CD4-positive, alpha-beta T cell (primary cell): Measurements from ENCODE around the gene SH3GLB2. TPM values are rescaled to one million over a fixed set of nuclear protein-coding genes. Genes with fewer than 3 reads are reported as not detected.

Experiments used
- ATAC-seq: fragments of 200-7000 bp; cut with Tn5 transposase; one replicate; pipeline ENCODE4 v1.10.0; 2022; ENCODE audit warnings: mild to moderate bottlenecking; ENCODE audit not compliant: poor library complexity
- CTCF ChIA-PET: fragments of 350-600 bp; sonication (Branson Sonifier 250); formaldehyde crosslinking; loops from one replicate; lab custom pipeline; 2021; ENCODE audit warnings: antibody characterized with exemption, inconsistent platforms; lab: Charles Lee
- POLR2A ChIA-PET: fragments of 350-600 bp; sonication (Branson Sonifier 250); formaldehyde crosslinking; loops from one replicate; lab custom pipeline; 2021; ENCODE audit warnings: antibody characterized with exemption, inconsistent platforms; lab: Charles Lee
- DNase-seq, 14 experiments: peaks; one replicate each; pipeline ENCODE4 v3.0.0-alpha.2; 2013 to 2020; ENCODE audit warnings: mixed read lengths in 2 of 14
- H3K27ac ChIP-seq, 2 donors: one replicate each; pipeline versions ENCODE4 v1.5.1 to v1.7.0; 2013; ENCODE audit warnings: low read length in 2 of 2, low read depth in 1 of 2, mild to moderate bottlenecking in 1 of 2
- H3K27me3 ChIP-seq, 2 experiments: 1 replicate in 1 of 2; 2 replicates in 1 of 2; pipeline versions ENCODE4 v1.6.1 to v1.7.0; 2013; ENCODE audit warnings: low read length in 2 of 2, control low read depth in 1 of 2, mild to moderate bottlenecking in 1 of 2, moderate library complexity in 1 of 2; ENCODE audit not compliant: insufficient read depth in 2 of 2, control insufficient read depth in 1 of 2
- H3K36me3 ChIP-seq: one replicate; pipeline ENCODE4 v1.6.1; 2013; ENCODE audit warnings: low read length, control low read depth; ENCODE audit not compliant: insufficient read depth
- H3K4me1 ChIP-seq: one replicate; pipeline ENCODE4 v1.6.1; 2013; ENCODE audit warnings: low read length, control low read depth; ENCODE audit not compliant: insufficient read depth
- H3K4me3 ChIP-seq: one replicate; pipeline ENCODE4 v1.5.1; 2013; ENCODE audit warnings: mild to moderate bottlenecking, low read length, moderate library complexity
- H3K9me3 ChIP-seq, 2 experiments: 1 replicate in 1 of 2; 2 replicates in 1 of 2; pipeline versions ENCODE4 v1.6.1 to v1.7.0; 2013; ENCODE audit warnings: low read length in 2 of 2, mild to moderate bottlenecking in 2 of 2, control low read depth in 1 of 2, moderate library complexity in 1 of 2; ENCODE audit not compliant: control insufficient read depth in 1 of 2, insufficient read depth in 1 of 2
- H3K27ac Mint-ChIP-seq: one replicate; pipeline ENCODE4 v1.8.0; 2020; ENCODE audit warnings: mixed read lengths
- H3K27me3 Mint-ChIP-seq: one replicate; pipeline ENCODE4 v1.8.0; 2021; ENCODE audit warnings: mixed read lengths
- H3K36me3 Mint-ChIP-seq: one replicate; pipeline ENCODE4 v1.8.0; 2021; ENCODE audit warnings: low read depth, mixed read lengths
- H3K4me1 Mint-ChIP-seq: one replicate; pipeline ENCODE4 v1.8.0; 2021; ENCODE audit warnings: low read depth, mixed read lengths
- H3K4me3 Mint-ChIP-seq: one replicate; pipeline ENCODE4 v1.8.0; 2020; ENCODE audit warnings: mild to moderate bottlenecking, mixed read lengths
- H3K9me3 Mint-ChIP-seq: one replicate; pipeline ENCODE4 v1.8.0; 2020; ENCODE audit warnings: mixed read lengths
- intact Hi-C, 2 experiments: fragments of 100-400 bp; cut with DNase I in 1 of 2; cut with micrococcal nuclease in 1 of 2; formaldehyde crosslinking; loops; one replicate each; pipeline versions ENCODE4 v1.15.1 to v1.9.0; 2023 to 2025; cut with DNase I, micrococcal nuclease
- total RNA-seq, 174 experiments: library from RNA in 2 of 174; stranded (reverse) in 2 of 174; gene quantifications; one replicate each; pipeline ENCODE4 v1.2.3 and lab custom pipeline; 2021 to 2026
- TF ChIP-seq, protein P1 (sequence below): fragments of 200-600 bp; IDR thresholded peaks from one replicate; pipeline ENCODE4 v1.8.0; 2022; ENCODE audit warnings: antibody characterized with exemption, mild to moderate bottlenecking

Gene SH3GLB2
- total RNA-seq, 2 experiments from 2014 or later, result 65.6 to 69.1 TPM

DNA sequence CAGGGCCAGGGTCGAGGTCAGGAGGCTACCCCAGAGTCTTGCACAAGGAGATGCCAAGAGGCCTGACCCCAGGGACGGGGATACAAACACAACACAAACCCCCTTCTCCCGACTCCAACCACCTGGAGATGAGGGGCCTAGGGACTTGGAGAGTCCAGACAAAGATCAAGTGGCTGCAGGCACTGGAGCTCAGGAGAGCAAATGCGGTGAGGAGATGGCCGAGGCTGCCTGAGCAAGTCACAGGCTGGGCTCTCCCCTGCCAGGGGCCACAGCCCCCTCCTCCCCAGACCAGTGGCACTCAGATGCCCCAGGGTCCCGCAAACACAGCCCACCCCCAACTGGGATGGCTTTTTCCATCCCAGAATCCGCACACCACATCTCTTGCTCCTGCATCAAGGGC is 15.8 kb downstream of the SH3GLB2 start:
- ATAC-seq, result no peak
- Histone ChIP-seq H3K27me3 (no peaks in the 10 kb centered on the region), H3K36me3 (peaks cover 68% of the 10 kb centered on the region), H3K4me1 (no peaks in the 10 kb centered on the region), H3K4me3 (no peak overlapping the region), H3K9me3 (no peaks in the 10 kb centered on the region), H3K27ac (no peak overlapping the region)
- H3K4me1 Mint-ChIP-seq, result no peaks in the 10 kb centered on the region
- H3K36me3 Mint-ChIP-seq, result peaks cover 54% of the 10 kb centered on the region
- H3K27me3 Mint-ChIP-seq, result no peaks in the 10 kb centered on the region
- no peak overlapping the region for H3K4me3 Mint-ChIP-seq
- POLR2A ChIA-PET, result no interaction called here
- H3K27ac Mint-ChIP-seq, result no peak overlapping the region
- CTCF ChIA-PET, result no interaction called here
- DNase-seq, result no peak
- H3K9me3 Mint-ChIP-seq, result no peaks in the 10 kb centered on the region
- intact Hi-C loops, result no loop called here
- TF ChIP-seq, protein P1, sequence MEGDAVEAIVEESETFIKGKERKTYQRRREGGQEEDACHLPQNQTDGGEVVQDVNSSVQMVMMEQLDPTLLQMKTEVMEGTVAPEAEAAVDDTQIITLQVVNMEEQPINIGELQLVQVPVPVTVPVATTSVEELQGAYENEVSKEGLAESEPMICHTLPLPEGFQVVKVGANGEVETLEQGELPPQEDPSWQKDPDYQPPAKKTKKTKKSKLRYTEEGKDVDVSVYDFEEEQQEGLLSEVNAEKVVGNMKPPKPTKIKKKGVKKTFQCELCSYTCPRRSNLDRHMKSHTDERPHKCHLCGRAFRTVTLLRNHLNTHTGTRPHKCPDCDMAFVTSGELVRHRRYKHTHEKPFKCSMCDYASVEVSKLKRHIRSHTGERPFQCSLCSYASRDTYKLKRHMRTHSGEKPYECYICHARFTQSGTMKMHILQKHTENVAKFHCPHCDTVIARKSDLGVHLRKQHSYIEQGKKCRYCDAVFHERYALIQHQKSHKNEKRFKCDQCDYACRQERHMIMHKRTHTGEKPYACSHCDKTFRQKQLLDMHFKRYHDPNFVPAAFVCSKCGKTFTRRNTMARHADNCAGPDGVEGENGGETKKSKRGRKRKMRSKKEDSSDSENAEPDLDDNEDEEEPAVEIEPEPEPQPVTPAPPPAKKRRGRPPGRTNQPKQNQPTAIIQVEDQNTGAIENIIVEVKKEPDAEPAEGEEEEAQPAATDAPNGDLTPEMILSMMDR, result no peak

DNA sequence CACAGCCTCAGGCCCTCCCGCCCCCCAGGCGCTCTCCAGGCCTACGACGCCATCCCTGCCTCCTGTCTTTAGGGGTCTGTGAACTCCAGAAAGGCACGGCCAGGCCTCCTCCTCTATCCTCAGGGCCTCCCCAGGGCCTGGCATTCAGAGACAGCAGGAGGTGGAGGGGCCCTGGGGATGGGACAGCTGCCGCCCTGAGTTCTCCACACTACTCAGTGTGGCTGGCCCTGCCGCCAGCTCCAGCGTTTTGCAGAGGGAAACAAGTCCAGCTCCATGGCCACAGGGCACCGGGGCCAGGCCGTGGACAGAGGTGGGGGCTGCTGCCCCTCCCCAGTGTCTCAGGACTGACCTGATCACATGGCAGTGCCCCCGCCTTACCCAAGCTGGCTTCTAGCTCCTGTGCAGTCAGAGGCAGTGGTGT is 16.4 kb downstream of the SH3GLB2 start:
- H3K27me3 Mint-ChIP-seq, result no peaks in the 10 kb centered on the region
- Histone ChIP-seq H3K4me3 (no peak overlapping the region), H3K9me3 (no peaks in the 10 kb centered on the region), H3K27me3 (no peaks in the 10 kb centered on the region), H3K36me3 (peaks cover 73% of the 10 kb centered on the region), H3K4me1 (peaks cover 3% of the 10 kb centered on the region), H3K27ac (no peak overlapping the region)
- no peaks in the 10 kb centered on the region for H3K4me1 Mint-ChIP-seq
- ChIA-PET CTCF (no interaction called here), POLR2A (no interaction called here)
- H3K9me3 Mint-ChIP-seq, result no peaks in the 10 kb centered on the region
- no peak overlapping the region for H3K27ac Mint-ChIP-seq
- DNase-seq (peak in 1 of 14 experiments; percentile 15), ATAC-seq (no peak)
- TF ChIP-seq, protein P1, result no peak
- H3K4me3 Mint-ChIP-seq, result no peak overlapping the region
- peaks cover 52% of the 10 kb centered on the region for H3K36me3 Mint-ChIP-seq
- intact Hi-C loops, result no loop called here

DNA sequence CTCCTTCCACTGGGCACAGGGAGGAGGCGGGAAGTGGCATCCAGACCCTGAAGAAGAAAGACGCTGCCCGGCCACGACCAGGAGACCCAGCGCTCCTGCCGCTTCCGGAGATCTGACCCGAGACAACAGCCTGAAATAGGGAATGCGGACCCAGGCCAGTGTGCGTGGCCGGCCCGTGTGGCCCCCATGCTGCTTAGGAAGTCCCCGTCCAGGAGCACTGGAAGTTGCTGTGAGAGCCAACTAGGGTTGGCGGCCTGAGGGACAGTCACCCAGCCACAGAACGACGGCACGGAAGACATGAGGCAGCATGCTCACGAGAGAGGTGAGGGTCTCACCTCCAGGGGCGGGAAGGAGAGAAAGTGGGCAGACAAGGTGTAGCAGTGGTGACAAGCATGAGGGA is 17.0 kb downstream of the SH3GLB2 start:
- peaks cover 4% of the 10 kb centered on the region for H3K4me1 ChIP-seq
- ATAC-seq, result no peak
- TF ChIP-seq, protein P1, result no peak
- no peak overlapping the region for H3K4me3 ChIP-seq
- H3K27me3 ChIP-seq, result no peaks in the 10 kb centered on the region
- Mint-ChIP-seq H3K9me3 (no peaks in the 10 kb centered on the region), H3K36me3 (peaks cover 52% of the 10 kb centered on the region), H3K27ac (no peak overlapping the region), H3K4me1 (no peaks in the 10 kb centered on the region), H3K27me3 (no peaks in the 10 kb centered on the region), H3K4me3 (no peak overlapping the region)
- ChIA-PET CTCF (interaction anchor here (0.6 kb wide), 1 partner anchor 1207 kb away, joined by 4 read pairs; no protein-coding TSS in a partner anchor), POLR2A (no interaction called here)
- intact Hi-C loops, result no loop called here
- peaks cover 78% of the 10 kb centered on the region for H3K36me3 ChIP-seq
- H3K9me3 ChIP-seq, result no peaks in the 10 kb centered on the region
- no peak overlapping the region for H3K27ac ChIP-seq
- peak in 1 of 14 experiments; percentile 18 for DNase-seq
